GM19468 (cell line): ENCODE results near the gene FLT4.

Experiments
- ATAC-seq: cut with Tn5 transposase; IDR thresholded peaks from one replicate; pipeline ENCODE4 v1.9.1; 2021; ENCODE audit warnings: mild to moderate bottlenecking, moderate library complexity, moderate number of reproducible peaks; ENCODE audit not compliant: unreplicated experiment; ENCODE audit errors: extremely low read depth

The FLT4 gene

GRCh38 chr5:180644129-180644824 lies 5.1 kb downstream of the FLT4 start:
- ATAC-seq, result no peak

- ATAC-seq, result no peak
Measured at GRCh38 chr5:180643191-180643851, 6.1 kb downstream of the FLT4 start.

GRCh38 chr5:180642779-180643178 lies 6.6 kb downstream of the FLT4 start:
- no peak for ATAC-seq

GRCh38 chr5:180642181-180642775 lies 7.1 kb downstream of the FLT4 start:
- ATAC-seq, result no peak

GRCh38 chr5:180641566-180641900 lies 7.9 kb downstream of the FLT4 start:
- ATAC-seq, result no peak

GRCh38 chr5:180640861-180641565 lies 8.4 kb downstream of the FLT4 start:
- ATAC-seq, result no peak

- ATAC-seq, result no peak
Measured at GRCh38 chr5:180640611-180640860, 8.9 kb downstream of the FLT4 start.

GRCh38 chr5:180639741-180640610 lies 9.4 kb downstream of the FLT4 start:
- no peak for ATAC-seq

- ATAC-seq, result no peak
Measured at GRCh38 chr5:180639287-180639686, 10.1 kb downstream of the FLT4 start.

GRCh38 chr5:180637962-180638680 lies 11.3 kb downstream of the FLT4 start:
- no peak for ATAC-seq

GRCh38 chr5:180636403-180637075 lies 12.9 kb downstream of the FLT4 start:
- no peak for ATAC-seq

- no peak for ATAC-seq
Measured at GRCh38 chr5:180636016-180636402, 13.4 kb downstream of the FLT4 start.

- ATAC-seq, result no peak
Measured at GRCh38 chr5:180633283-180634177, 15.9 kb downstream of the FLT4 start.

GRCh38 chr5:180632768-180633167 lies 16.6 kb downstream of the FLT4 start:
- no peak for ATAC-seq

GRCh38 chr5:180631549-180632383 lies 17.6 kb downstream of the FLT4 start:
- ATAC-seq, result no peak

GRCh38 chr5:180630426-180630825 lies 19.0 kb downstream of the FLT4 start:
- ATAC-seq, result no peak

- no peak for ATAC-seq
Measured at GRCh38 chr5:180629831-180630382, 19.5 kb downstream of the FLT4 start.
